Adrenal gland (tissue), 5 donors: ENCODE measurements around the gene EFTUD2.

Source experiments
- CTCF ChIP-seq, 6 experiments: fragments of 450-650 bp in 4 of 6; fragments of 200-600 bp in 2 of 6; sonication (generic) in 1 of 6; IDR thresholded peaks; 1 replicate in 5 of 6; 2 replicates in 1 of 6; pipeline versions ENCODE4 v1.5.1 to v1.8.0; 2016 to 2021; ENCODE audit warnings: antibody characterized with exemption in 6 of 6, mild to moderate bottlenecking in 2 of 6, moderate library complexity in 1 of 6
- POLR2A ChIP-seq, 2 donors: fragments of 450-650 bp; IDR thresholded peaks; one replicate each; pipeline ENCODE4 v1.6.1; 2017; ENCODE audit warnings: antibody characterized with exemption in 2 of 2, mild to moderate bottlenecking in 2 of 2, moderate library complexity in 1 of 2
- donor health status: DM: no; HTN: no; CAD: no.

- no peak for TF ChIP-seq CTCF (IDR thresholded peaks at IDR 0.05)
- no peak for TF ChIP-seq POLR2A (IDR thresholded peaks at IDR 0.05)
Measured at GRCh38 chr17:44879376-44879775, 19.9 kb downstream of the EFTUD2 start.
